Iris pigment epithelial cell (primary cell): ENCODE measurements around the gene POLA1.
A peak's percentile ranks its signal among the peaks of the same experiment; 100 is the strongest.

Experiments
- DNase-seq: peaks from one replicate; pipeline ENCODE4 v3.0.0-alpha.2; 2011; ENCODE audit warnings: low read depth

POLA1 gene

DNA sequence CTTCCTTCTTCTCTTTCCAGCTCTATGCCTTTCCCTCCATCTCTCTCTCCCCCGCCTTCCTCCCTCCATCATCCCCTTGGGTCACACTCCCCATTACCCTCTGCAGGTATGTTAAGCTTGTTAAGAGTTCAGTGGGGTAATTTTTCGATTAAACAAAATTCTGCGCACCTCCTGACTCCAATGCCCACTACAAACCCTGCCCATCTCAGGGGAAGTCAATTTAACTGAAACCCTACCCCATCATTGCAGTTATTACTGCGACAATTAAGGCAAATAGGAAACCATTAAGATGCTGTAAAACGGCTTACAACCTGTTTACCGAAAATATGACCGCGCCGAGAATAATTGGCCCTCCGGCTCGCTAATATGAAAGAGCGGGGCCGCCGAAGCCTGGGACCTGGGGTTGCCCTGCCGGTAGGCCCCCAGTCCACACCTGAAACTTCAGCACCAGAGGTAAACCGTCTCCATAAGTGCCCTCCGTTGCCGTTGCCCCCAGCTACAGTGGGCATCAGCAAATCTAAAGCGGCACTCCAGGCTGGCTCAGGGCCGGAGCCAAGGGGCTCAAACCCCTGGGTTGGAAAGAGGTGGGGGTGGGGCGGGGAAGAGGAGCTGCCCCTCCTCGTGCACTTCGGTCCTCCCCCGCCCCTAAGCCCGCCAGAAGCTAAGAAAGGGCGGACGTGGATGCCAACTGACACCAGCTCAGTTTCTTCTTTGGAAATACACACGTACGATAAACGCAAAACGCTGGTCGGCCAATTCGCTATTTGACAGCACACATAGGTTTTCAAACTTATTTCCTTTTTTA lies 317.3 kb downstream of the POLA1 start:
- DNase-seq: no peak

DNA sequence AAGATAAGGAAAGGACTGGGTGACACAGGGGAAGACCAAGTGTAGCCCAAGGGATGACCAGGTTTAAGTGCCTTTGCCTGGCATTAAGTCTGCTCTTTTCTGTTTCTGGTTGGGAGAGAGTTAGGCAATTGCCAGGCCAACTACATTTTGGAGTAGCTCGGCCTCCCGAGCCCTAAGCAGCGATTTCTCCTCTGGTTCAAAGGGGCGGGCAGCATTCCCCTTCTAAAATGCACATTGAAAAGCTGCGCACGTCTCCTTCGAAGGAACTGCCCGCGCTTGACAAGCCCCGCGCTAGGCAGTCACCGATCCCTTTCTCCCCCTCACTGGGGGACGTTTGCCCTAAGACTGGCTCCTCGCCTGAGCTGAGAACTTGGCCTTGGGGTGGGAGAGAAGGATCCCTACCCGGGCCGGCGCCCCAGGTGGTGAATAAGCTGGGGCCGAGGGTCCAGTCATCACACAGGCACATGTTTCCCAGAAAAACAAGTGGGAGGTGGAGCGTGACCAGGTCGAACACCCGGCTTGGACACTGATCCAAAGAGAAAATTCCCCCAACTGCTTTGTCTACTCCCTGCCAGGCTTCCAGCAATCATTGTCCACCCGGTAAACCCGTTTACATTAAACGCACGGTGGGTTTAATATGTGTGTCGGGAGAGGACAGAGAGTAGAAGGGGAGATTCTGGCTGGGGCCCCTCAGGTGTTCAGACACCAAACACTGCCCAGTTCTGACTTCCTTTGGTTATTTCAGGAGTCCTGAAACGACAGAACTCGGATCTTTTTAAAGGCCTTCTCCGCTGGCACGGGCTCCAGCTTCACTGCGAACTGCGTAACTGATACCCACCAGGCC lies 318.1 kb downstream of the POLA1 start:
- no peak for DNase-seq

DNA sequence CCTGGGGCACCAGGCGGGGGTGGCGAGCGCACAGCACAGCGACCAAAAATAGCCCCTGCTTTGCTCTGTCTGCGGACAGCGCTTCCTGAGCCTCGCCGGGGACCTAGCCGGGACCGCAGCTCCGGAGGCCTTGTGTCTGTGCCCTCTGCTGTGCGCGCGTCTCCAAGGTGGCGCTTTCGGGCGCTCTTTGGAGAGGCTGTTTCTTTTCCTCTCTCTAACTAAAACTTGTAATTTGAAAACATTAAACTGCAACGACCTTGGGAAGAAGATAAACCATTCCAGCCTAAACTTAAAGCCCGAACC lies 318.7 kb downstream of the POLA1 start:
- no peak for DNase-seq

DNA sequence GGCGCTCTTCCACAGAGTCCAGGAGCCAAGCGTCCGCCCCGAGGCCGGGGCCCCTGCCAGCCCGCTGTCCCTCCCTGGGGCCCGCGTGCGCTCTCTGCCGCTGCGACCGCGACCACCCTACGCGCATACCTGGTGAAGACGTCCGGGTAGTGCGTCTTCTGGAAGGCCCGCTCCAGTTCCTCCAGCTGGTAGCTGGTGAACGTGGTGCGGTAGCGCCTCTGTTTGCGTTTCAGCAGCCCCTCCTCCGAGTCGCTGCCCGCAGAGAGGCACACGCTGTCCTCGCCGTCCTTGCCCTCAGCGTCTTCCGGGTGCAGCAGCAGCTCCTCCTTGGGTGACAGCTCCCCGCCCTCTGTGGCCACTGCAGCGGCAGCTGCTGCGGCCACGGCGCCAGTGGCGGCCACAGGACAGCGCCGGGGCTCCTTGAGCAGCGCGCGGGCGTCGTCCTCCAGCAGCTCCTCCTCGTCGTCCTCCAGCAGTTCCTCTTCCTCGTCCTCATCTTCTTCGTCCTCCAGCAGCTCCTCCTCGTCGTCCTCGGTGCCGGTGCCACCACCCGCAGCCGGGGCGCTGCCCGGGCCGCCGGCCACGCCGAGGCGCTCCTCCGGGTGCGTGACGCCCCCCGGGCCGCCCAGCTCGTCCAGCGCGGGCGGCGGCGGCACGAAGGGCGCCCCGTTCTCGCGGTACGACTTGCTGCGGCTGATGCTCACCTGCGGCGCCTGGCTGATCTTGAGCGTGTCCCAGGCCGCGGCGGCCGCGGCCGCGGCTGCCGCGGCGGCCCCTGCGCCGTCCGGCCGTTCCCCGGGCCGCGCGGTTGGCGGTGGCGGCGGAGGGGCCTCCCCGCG lies 319.3 kb downstream of the POLA1 start:
- no peak for DNase-seq

DNA sequence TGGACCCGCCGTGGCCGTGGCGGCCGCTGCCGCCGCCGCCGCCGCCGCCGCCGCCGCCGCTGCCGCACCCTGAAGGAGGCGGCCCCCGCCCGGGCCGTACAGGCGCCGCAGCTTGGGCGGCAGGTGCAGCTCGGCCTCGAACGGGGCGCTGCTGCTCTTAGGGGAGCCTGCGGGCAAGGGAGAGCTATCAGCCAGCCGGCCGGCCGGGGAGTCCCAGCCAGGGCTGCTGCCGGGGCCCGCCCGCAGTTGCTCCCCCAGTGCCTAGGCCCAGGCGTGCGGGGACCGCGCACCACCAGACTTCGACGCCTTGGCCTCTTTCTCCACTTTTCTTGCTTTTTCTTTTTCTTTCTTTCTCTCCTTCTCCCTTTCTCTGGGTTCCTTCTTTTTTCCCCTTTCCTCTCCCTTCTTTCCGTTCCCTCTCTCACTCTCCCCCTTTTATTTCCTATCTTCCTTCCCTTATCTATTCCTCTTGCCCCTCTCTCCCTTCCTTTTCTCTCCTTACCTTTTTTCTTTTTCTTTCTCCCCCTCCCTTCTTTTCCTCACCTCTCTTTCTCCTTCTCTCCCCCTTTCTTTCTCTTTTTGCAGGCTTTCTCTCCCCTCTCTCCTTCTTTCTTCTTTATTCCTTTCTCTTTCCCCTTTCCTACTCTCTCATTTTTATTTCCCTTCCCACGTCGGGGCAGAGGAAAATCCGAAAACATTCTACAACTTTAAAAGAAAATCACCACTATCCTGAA lies 320.1 kb downstream of the POLA1 start:
- no peak for DNase-seq

DNA sequence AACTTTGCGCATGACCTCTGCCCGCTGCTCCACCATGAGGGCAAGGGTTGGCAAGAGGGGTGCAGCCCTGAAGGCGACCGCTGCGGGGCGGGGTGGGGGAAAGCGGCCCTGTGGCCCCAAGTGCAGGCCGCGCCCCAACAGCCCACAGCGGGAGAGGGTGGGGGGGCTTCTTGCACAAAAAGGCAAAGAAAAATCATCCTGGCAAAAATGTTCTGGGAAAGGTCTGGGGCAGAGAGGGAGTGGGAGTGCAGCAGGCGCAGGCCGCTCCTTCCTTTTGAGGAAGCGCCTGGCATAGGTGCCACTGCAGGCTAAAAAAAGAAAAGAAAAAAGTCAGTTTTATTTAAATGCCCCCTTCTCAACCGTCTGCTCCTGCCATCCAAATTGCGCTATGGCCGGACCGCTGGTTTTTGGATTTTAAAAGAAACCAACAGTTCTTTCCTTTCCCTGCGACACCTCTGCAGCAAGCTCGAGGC lies 320.7 kb downstream of the POLA1 start:
- DNase-seq: no peak

DNA sequence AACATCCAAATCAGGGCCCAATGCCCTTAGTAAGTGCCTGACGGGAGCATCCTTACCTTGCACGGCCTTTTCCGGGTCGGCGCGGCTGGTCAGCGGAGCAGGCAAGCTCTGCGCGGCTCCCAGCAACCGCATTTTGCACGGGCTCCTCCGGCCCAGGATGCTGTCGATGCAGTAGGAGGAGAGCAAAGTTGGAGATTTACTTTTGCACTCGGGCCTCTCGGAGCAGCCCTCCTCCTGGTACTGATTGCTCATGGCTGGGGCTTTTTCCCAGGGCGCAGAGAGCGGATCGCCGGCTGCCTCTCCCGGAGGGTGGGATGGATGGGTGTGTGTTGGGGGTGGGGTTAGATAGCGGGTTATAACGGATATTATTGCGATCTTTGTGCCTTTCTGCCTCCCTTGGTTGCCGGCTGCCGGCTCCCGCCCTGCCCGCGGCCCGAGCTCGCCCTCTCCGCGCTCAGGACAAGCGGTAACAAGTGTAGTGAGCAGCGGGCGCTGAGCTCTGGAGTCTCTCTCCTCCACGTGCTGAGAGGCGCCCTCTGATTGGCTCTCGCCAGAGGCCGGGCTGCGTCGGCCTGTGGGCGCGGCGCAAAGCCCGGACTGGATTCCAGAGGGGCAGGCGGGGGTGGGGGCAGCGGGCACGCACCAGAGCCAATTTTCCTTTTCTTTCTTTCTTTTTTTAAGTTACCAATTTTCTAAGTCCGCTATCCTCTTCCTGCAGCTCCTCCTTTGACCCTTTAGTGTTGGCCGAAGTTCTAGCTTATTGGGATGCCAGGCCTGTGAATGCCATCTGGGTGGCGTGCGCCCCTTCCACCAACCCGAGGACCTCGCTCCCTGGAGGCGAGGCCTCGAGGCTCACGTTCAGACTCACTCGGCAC lies 322.0 kb downstream of the POLA1 start, which contains the start of gene ARX:
Gene ARX (minus strand): TSS at position 480 of the 875 bp plus-strand sequence. CDS start 228 bp downstream, at position 252.
- peak; percentile 48 for DNase-seq

DNA sequence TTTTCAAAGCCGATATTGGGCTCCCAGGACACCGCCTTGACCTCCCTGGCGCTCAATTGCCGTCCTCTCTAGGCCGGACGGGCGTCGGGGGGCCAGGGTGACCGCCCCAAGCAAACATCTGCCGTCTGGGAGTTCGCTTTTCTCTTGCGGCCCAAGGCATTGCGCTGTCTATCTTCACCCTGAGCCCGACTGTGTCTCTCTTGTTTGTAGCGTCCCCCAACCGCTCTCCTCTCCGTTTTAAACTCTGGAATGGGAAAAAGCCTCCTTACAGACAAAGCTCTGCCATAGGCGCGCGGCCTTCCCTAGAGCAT lies 322.6 kb downstream of the POLA1 start:
- DNase-seq: no peak

DNA sequence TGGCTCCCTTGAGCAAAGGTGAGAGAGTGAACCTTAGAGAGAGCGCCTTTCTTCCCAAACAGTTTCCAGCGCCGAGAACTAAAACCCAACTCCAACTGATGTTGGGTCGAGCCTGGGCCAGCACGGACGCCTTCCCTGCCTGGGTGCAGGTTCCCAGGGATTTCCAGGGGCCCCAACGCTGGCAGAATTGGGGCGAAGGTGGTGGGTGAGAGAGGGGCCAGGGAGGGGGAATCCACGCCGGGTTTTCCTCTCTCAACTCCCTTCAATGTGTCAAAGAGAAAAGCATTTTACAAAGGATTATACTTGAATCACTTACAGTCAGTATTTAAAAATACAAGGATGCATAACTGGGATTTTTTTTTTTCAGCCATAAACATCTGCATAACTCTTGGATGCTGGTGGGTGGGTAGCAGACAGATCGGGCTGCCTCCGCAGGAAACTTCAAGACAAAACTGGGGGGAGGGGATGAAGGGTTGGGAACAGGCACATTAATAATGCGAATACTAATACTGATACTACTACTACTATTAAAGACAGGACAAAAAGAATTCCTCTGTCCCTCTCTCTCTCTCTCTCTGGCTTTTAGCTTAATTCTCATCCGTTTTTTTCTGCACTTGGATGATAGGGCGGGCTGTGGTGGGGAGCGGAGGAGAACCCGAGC lies 323.4 kb downstream of the POLA1 start:
- no peak for DNase-seq

DNA sequence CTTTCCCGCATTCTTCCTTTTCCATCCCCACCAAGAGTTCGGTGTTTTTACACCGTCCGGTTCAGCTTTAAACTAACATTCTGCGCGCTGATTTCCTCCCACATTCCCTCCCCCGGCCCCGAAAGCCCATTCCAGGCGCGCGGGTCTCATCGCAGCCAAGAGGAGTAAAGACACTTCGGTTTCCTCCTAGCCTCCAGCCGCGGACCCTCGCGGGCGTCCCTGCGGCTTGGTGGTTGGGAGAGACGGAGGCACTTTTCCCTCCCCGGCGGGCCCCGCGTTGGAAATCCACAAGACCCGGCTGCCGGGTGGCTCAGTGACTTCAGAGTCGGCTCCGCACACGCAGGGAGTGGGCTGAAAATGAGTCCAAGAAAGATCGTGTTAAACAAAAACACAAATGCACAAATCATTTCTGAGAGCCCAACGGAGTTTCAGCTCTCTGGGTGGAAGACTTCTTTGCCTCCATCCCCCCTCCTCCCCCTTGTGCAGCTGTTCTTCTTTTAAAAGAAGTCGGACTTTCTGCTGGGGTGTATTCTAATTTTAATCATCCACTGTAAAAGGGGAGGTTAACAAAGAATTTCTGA lies 324.0 kb downstream of the POLA1 start:
- no peak for DNase-seq

DNA sequence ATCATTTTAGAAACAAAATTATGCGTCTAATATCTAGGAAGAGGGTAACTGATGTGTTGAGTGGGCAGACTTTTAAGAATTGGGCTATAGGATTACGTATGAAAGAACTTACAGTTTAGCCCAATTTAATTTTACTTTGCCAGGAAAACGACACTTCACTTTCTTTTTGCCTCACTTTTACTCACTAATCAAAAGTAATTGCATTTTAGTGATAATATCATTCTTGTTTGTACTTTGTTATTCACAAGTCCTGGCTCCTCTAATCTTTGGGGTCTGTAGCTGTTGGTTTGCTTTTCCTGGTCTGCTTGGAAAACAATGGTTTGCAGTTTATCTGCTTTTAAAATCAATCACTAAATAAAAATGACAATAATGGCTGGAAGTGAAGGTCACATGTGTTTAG lies 325.0 kb downstream of the POLA1 start:
- no peak for DNase-seq

DNA sequence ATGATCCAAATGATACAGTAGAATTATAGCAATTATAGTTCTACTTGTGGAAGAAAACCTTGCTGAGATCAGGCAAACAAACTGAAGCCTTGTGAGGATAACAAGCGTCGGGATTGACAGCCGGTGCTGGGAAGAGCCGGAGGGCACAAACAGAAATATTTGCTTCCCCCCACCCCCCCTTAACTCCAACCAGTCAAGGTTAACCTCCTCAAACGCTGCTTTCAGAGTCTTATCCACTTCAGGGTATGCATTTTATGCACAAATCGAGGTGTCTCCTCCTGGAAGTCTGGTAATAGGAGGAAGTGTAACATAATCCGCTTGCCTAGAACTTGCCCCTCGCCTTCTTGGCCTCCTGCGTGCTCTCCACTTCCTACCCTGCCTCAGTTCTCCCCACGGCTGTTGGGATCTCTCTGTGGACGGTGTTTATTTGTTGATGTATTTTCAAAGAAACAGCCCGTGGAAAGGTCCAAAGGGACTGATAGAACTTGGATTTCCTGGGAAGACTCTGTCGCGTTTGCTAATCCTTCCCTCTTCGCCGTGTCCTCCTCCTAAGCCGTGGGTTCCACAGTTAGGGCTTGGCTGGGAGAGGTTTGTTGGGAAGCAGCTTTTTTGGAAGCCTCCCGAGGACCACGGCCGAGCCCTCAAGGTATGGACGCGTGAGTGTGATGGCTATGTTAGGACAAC lies 326.1 kb downstream of the POLA1 start:
- no peak for DNase-seq

DNA sequence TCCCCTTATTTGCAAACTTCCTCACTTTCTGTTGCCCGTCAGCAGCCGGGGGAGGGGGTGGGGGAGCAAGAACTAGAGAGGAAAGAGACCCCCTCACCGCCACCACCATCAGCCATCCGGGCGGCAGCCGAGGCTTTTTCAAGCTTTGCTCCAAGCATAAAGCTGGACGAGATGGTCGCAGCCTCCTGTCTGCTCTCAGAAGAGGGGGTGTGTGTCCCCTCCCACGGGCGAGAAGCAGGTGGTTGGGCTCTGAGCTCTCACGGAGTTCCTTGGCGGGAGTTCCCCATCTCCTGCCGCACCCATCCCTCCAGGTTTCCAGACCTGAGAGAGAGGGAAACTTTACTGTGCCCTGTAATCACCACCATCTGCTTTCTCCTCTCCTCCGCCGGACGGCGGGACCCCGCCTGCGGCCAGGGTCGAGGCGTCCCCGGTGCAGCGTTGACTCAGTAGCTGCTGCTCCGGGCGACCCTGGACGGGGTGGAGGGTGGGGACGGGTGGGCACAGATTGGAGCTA lies 326.7 kb downstream of the POLA1 start:
- no peak for DNase-seq

DNA sequence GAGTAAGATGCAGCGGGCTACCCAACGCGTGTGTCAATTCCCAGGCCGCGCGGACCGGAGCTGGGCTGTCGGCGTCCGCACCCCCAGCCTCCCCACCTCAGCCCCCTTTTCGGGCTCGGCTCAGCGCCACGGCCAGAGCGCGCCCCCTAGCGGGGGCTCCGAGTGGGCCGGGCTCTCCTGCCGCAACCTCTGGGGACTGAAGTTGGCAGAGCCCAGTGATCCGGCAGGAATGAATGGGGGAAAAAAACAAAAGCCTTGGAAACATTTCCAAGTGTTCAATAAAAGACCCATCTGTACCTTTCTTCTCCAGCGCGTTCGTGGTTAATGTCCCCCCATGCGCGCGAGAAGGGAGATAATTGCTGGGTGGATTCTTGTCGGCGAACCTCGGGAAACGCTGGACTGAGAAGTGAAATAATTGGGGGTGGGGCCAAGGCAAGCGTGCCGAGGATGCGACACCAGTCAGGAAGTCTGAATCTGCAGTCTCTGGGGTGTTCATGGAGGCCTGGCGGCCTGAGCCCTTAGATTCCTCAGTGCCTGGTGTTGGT lies 327.3 kb downstream of the POLA1 start:
- no peak for DNase-seq

DNA sequence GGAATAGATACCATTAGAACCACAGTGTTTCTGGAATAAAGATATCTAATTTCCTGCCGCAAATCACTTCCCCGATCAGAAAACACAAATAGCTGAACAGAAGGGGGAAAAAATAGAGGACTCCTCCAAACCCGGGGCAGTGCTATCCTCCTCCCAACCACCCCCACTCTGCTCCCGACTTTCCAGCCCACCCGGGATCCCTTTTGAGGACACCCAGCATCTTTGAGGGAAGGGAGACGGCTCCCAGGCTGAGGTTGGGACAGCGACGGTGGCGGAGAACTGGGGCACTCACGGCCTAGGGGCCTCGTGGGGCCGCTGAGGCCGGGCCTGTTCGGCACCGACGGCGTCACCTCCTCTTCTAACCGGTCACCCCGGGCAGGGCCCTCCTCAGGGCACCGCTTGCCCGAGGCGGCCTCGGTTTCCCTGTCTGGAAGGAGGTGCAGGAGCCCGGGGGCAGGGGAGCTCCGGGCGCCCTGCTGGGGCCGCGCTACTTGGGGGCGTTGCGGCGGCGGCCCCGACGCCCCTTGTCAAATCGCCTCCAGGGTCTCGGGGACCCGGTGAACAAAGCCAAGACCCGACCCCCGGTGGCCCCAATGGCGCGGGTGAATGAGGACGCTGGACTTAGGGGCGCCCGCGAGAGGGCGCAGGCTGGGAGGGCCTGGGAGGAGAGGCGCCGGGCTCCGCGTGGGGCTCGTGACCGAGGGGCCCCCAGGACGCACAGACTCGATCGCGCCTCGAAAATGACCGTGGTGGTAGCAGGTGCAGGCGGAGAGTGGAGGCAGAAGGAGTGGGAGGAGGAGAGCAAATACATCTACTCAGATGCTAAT lies 329.0 kb downstream of the POLA1 start:
- DNase-seq: no peak

DNA sequence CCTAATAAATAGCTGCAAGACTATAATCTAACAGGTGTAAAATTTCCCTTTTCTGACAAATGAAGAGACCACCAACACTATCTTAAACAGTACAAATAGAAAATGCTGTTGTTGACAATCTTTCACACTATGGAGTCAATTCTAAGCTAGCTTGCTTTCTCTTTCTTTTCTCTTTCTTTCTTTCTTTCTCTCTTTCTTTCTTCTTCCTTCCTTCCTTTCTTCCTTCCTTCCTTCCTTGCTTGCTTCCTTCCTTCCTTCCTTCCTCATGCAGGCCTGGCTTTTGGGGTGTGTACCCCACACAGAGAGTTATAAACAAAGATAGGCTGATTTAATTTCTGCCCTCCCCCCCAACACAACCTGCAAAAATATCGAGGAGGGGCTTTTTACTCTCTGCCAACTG lies 330.2 kb downstream of the POLA1 start:
- DNase-seq: no peak

DNA sequence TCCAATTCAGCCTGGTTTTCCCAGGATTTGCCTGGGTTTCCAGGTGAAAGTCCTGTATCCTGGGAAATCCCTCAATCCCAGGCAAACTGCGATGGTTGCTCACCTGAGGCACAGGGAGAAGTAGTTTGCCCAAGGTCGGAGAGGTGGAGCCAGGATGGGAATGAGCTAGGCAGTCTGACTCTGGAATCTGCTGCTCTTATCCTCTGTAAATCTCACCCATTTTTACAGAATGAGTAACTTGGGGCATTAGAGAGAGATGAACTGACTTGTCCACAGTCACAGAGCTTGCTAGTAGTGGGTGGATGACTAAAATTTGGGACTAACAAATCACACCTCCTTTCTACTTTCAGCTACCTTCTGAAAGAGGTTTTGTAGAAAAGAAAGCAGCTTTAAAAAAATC lies 331.9 kb downstream of the POLA1 start:
- DNase-seq: no peak

DNA sequence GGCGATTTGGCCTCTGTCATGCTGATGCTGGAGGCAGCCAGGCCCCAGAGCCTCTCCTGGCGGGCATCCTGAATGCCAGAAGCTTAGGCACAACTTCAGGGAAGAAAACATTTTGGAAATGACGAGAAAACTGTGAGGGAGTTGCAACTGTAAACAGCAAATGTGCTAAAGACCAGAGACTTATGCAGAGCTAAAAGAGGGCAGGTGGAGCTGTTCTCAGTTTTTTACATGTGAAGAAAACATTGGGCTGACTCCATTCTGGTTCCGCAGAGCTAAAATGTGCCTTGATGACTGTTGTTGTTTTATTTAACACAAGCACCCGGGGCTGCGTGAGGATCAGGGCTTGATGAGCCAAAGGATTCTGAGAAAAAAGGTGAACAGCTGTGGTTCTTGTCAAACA lies 332.9 kb downstream of the POLA1 start:
- DNase-seq: no peak
